Measurements from ENCODE around the gene CEP350. TPM values are rescaled to one million over a fixed set of nuclear protein-coding genes. Genes with fewer than 3 reads are reported as not detected.
"Not testable (repeated sequence)": the region's sequence is repeated elsewhere in the genome, so short reads cannot be mapped to it uniquely, and the experiment has no call there.

The CEP350 gene
- total RNA-seq, 1 experiment from 2014 or later: 18.0 TPM

DNA sequence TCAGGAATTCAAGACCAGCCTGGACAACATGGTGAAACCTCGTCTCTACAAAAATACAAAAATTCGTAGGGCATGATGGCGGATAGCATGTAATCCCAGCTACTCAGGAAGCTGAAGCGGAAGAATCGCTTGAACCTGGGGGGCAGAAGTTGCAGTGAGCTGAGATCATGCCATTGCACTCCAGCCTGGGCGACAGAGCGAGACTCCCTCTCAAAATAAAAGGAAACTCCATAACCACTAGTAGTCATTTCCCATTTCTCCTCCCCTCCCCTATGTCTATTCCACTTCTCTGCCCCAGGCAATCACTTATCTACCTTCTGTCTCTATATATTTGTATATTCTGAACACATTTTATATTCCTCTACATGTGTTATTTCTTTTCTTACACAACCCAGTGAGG, 4.0 kb upstream of the CEP350 start:
- no peak for DNase-seq (ENCODE audit: low read depth)

- DNase-seq (ENCODE audit: low read depth): no peak
Measured at GRCh38 chr1:179951383-179952144, 3.0 kb upstream of the CEP350 start.

- no peak for DNase-seq (ENCODE audit: low read depth)
Measured at GRCh38 chr1:179952186-179952585, 2.4 kb upstream of the CEP350 start.

DNA sequence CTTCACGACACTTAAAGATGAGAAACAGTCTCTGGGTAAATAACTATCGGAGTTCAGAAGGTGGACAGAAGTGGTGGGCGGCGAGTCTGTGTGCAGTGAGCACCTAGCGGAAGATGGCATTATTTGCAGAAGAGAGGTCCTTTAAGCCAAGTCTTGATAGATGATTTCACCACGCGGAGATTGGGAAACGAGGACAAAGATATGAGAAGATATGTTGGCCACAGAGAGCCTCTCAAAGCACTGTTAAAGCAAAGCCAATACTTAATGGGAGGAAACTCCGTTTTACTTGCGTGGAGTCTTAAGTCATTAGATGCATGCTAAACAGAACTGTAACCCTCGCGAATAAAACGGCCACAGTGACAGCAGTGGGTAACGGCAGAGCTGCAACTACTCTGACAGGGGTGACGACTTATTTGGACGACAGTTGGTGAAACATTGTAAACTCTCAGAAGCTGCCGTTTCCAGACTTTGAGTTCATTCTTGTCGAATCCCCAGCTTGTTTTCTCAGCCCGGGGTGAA, 577 bp upstream of the CEP350 start:
- peak; percentile 62 for DNase-seq (ENCODE audit: low read depth)

DNA sequence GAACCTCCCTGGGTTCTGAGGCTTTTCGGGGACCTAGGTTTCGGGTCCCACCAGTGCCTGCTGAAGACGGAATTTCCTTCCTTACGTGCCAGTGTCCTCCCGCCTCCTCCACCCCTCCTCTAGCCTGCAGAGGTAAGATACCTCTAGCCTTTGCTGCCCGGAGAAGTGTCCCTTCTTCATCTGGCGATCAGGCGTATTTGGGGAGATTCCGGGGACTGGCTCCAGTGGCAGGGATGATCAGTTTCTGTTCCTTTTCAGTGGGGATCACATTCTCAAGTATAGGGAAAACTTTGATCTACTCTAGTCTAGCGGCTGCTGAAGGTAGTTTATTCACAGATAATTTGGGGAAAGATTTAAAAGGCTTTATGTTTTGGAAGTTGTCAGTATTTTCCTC, 674 bp downstream of the CEP350 start:
- peak; percentile 53 for DNase-seq (ENCODE audit: low read depth)

DNA sequence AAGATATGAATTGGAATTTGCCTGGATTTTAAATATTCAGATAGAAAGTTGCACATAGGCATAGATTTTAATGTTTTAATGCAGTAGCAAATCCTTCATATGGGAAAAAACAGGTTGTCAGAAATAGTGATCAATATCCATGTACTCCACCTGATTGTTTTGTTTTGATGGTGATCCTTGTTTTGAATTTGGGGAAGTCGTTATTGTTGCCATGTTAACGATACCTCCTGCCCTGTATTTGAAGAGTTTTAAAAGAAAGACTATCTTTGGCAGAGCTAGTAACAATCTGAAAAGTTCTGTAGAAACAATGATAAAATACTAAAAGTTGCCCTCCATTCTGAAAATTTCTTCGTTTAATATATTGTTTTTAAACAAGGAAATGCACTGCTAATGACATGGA, 1.1 kb downstream of the CEP350 start:
- no peak for DNase-seq (ENCODE audit: low read depth)

DNA sequence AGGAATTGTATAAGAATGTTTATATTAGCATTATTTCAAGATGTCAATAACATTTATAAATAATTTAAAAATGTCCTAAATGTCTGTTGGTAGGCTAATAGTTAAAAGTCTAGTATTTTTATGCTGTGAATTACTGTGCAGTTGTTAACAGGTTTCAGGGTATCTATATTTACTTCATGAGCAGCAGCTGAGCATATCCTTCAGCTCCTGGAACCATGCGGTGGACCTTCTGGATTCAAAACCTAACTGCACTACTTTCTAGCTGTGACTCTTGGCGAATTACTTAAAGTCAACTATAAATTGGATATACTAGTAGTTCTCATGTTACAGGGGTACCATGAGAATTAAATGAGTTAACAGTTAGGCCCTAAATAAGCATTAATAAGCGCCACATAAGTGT, 3.7 kb downstream of the CEP350 start:
- DNase-seq (ENCODE audit: low read depth): no peak

- DNase-seq (ENCODE audit: low read depth): not testable (repeated sequence)
Measured at GRCh38 chr1:179962168-179962567, 7.6 kb downstream of the CEP350 start.

DNA sequence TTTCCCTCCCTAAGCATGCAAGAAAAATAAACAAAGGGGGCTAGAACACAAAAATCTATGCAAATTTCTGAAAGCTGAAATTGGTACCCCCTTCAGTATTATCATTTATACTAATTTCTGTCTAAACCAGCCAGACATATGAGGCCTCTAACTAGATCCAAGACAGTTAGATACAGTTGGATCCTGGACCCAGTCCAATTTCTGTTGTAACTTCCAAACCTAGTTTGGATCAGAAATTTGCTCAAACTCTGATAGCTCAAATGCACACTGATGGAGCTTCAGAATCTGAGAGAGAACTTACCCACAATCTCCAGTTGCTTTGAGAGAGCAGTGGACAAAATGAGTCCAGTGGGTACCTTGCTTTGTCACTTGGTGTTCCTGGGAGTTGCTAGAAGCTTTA, 11.9 kb downstream of the CEP350 start:
- no peak for DNase-seq (ENCODE audit: low read depth)

- DNase-seq (ENCODE audit: low read depth): no peak
Measured at GRCh38 chr1:179968284-179968993, 13.8 kb downstream of the CEP350 start.

DNA sequence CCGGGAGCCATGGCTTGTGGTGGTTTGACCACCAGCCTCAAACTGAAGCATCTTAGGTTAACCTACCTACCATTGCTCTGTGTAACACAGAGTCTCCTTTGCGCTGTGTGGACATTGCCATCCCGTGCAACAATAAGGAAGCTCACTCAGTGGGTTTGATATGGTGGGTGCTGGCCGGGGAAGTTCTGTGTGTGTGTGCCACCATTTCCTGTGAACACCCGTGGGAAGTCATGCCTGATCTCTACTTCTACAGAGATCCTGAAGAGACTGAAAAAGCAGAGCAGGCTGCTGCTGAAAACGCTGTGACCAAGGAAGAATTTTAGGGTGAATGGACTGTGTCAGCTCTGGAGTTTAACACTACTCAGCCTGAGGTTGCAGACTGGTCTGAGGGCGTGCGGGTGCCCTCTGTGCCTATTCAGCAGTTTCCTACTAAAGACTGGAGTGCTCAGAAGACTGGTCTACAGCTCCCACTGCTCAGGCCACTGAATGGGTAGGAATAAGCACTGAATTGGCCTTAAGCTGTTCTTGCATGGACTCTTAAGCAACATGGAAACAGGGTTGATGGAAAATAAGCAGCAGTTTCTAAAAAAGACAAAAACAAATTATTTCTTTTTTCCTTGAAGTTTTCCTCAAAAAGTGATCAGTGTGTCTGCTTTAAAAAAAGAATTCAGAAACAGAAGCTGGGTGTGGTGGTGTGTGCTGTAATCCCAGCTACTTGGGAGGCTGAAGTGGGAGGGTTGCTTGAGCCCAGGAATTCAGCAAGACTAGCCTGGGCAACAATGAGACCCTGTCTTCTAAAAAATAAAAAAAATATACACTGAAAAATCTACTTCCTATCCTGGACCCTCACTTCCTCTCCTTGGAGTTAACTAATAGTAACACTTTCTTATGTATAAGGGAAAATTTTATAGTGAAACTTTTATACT, 14.6 kb downstream of the CEP350 start:
- DNase-seq (ENCODE audit: low read depth): no peak

GRCh38 chr1:179969962-179970361, 15.4 kb downstream of the CEP350 start:
- no peak for DNase-seq (ENCODE audit: low read depth)

DNA sequence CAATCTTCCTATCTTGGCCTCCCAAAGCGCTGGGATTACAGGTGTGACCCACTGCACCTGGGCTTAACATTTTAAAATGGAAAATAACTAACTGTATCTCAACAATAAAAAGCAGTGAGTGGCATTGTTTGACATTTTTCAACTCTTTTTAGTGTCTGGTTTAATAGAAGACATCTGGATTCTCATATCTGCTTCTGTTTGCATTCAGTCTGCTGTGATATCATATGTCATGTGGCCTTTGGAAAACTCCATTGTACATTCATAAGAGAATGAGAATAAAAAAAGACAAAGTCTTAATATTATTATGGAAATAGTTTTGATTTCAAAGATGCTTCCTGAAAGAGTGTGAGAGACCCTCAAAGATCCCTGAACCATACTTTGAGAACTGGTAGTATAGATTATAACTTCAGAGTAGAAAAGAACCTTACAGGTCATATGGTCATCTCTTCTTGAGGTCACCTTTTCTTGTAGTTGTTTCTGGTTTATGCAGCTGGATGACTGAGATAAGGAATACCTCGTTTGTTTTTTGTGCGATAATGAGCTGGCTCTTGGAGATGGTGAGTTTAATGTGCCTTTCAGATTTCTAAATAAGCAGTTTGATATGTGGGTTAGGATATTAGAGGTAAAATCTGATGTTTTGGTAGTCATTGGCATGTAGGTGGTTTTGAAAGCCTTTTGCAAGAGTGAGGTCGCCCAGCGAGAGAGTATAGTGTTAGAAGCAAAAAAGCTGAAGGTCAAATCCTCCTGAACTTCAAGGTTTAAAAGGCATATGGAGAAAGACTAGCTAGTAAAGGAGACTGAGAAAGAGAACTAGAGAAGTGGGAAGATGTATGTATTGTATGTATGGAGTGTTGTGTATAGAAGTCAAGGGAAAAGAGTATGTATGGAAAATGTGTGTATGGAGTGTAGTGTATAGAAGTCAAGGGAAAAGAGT, 17.2 kb downstream of the CEP350 start:
- DNase-seq (ENCODE audit: low read depth): no peak

- no peak for DNase-seq (ENCODE audit: low read depth)
Measured at GRCh38 chr1:179973198-179974110, 18.8 kb downstream of the CEP350 start.

DNA sequence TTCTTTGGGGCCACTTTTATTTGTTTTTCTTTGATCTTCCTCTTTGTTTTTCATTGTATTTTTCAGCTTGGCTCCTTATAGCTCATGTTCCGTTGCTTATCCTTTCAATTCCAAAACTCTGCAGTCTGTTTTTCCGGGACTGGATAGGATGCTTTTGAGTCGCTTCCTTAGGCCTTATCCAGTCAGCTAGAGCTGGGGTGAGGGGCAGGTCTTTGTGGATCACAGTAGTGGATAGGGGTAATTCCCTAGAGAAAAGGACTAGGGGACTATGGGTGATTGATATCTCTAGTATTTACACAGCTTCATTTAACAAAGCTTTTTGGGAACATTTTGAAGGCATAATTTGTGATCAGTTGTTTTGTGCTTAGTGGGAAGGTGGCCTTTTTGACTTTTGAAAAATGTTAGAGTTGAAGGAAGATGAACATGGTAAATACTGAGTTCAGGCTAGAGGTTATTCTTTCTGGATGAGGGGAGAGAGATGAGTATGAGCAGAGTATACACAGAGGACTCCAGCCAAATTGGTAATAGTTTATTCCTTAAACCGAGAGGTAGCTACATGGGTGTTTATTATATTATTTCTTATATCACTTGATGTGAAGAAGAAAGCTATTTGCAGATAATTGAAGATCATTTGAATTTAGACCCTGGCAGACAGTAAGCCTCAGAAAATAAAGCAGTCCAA, 22.5 kb downstream of the CEP350 start:
- no peak for DNase-seq (ENCODE audit: low read depth)

DNA sequence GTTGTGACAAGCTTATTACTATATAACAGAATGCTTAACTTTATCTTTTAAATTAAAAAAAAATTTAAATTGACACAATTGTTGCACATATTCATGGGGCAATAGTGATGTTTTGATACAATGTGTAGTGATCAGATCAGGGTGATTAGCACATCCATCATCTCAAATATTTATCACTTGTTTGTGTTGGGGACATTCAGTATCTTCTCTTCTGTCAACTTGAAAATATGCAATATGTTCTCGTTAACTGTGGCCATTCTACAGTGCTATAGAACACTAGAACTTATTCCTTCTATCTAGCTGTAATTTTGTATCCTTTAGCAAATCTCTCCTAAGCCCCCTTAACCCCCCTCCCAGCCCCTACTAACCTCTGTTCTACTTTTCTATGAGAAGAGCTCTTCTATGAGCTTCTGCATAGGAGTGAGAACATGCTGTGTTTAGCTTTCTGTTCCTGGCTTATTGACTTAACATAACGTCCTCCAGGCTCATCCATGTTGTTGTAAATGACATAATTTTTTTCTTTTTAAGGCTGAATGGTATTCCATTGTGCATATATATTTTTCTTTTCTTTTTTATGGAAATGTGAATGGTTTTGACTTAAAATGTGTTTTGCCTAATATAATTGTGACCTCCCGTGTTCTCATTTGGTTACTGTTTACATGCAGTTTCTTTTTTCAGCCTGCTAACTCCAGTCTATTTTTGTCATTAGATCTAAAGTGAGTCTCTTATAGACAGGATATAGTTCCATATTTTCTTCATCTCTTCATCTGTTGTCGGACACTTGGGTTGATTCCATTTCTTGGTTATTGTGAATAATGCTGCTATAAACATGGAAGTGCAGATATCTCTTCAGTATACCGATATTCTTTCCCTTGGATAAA, 23.8 kb downstream of the CEP350 start:
- no peak for DNase-seq (ENCODE audit: low read depth)

- DNase-seq (ENCODE audit: low read depth): no peak
Measured at GRCh38 chr1:179984101-179984500, 29.5 kb downstream of the CEP350 start.

DNA sequence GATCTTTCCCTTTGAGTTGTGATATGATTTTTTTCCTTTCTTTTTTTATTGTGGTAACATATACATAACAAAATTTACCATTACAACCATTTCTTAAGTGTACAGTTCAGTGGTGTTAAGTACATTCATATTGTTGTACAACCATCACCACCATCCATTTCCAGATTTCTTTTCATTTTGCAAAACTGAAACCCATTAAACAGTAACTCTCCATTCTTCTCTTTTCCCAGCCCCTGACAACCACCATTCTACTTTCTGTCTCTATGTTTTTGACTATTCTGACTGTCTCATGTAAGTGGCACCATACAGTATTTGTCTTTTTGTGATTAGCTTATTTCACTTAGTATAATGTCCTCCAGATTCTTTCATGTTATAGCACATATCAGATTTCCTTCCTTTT, 30.3 kb downstream of the CEP350 start:
- no peak for DNase-seq (ENCODE audit: low read depth)

Data from M059J (cell line).